Body of pancreas (tissue), 4 donors: ENCODE measurements around the gene DPEP2NB.

Experiments used
- CTCF ChIP-seq, 7 experiments: fragments of 450-650 bp in 4 of 7; fragments of 200-600 bp in 3 of 7; sonication (generic) in 3 of 7; IDR thresholded peaks; one replicate each; pipeline ENCODE4 v1.5.1; 2016 to 2019; ENCODE audit warnings: antibody characterized with exemption in 7 of 7
- POLR2A ChIP-seq, 3 donors: fragments of 450-650 bp; IDR thresholded peaks; one replicate each; pipeline ENCODE4 v1.6.1; 2016; ENCODE audit warnings: antibody characterized with exemption in 3 of 3, mild to moderate bottlenecking in 2 of 3

GRCh38 chr16:67987460-67988160 lies 28.1 kb downstream of the DPEP2NB start:
- no peak for TF ChIP-seq CTCF (IDR thresholded peaks at IDR 0.05)
- TF ChIP-seq POLR2A (IDR thresholded peaks at IDR 0.05): no peak
